ENCODE measurements around the gene CD8B2. TPM values are rescaled to one million over a fixed set of nuclear protein-coding genes. Genes with fewer than 3 reads are reported as not detected.

The CD8B2 gene
- total RNA-seq, 2 donors from 2014 or later, result not detected

GRCh38 chr2:106547164-106547903 is 60.2 kb downstream of the CD8B2 start:
- no peaks in the 10 kb centered on the region for H3K36me3 ChIP-seq (ENCODE audit: control insufficient read depth, insufficient read depth, low read length)
- H3K9me3 Mint-ChIP-seq, result no peaks in the 10 kb centered on the region
- DNase-seq, result no peak
- no peak overlapping the region for H3K4me3 Mint-ChIP-seq
- no peaks in the 10 kb centered on the region for H3K27me3 ChIP-seq (ENCODE audit: control insufficient read depth, insufficient read depth, low read length, poor library complexity, severe bottlenecking)
- WGBS, 2 experiments (ENCODE audit: insufficient coverage in 1 of 2, insufficient read length in 1 of 2), result 89 to 91% methylated on average over 7 to 14 of the region's 14 CpGs
- no peak overlapping the region for H3K9ac ChIP-seq (ENCODE audit: extremely low read depth, low read length, poor library complexity, severe bottlenecking)
- no peaks in the 10 kb centered on the region for H3K9me3 ChIP-seq (ENCODE audit: control insufficient read depth, low read length)
- H3K27me3 Mint-ChIP-seq (ENCODE audit: insufficient read depth), result peaks cover 7% of the 10 kb centered on the region
- no peaks in the 10 kb centered on the region for H3K4me1 Mint-ChIP-seq
- TF ChIP-seq CTCF (conservative IDR thresholded peaks at IDR 0.05), result no peak
- H3K27ac Mint-ChIP-seq, result no peak overlapping the region
- H3K4me3 ChIP-seq (ENCODE audit: low read length), result no peak overlapping the region
- H3K27ac ChIP-seq (ENCODE audit: low read depth, low read length), result no peak overlapping the region
- no peaks in the 10 kb centered on the region for H3K4me1 ChIP-seq (ENCODE audit: control insufficient read depth, insufficient read depth, low read length)
- H3K36me3 Mint-ChIP-seq (ENCODE audit: low read depth), result no peaks in the 10 kb centered on the region

GRCh38 chr2:106551417-106552130 is 64.4 kb downstream of the CD8B2 start:
- TF ChIP-seq CTCF (conservative IDR thresholded peaks at IDR 0.05), result no peak
- H3K4me3 Mint-ChIP-seq, result no peak overlapping the region
- peaks cover 7% of the 10 kb centered on the region for H3K9me3 Mint-ChIP-seq
- H3K36me3 Mint-ChIP-seq (ENCODE audit: low read depth), result no peaks in the 10 kb centered on the region
- Histone ChIP-seq H3K4me1 (ENCODE audit: control insufficient read depth, insufficient read depth, low read length) (peaks cover 3% of the 10 kb centered on the region), H3K27ac (ENCODE audit: low read depth, low read length) (no peak overlapping the region), H3K4me3 (ENCODE audit: low read length) (no peak overlapping the region), H3K9me3 (ENCODE audit: control insufficient read depth, low read length) (peaks cover 3% of the 10 kb centered on the region), H3K36me3 (ENCODE audit: control insufficient read depth, insufficient read depth, low read length) (no peaks in the 10 kb centered on the region), H3K27me3 (ENCODE audit: control insufficient read depth, insufficient read depth, low read length, poor library complexity, severe bottlenecking) (no peaks in the 10 kb centered on the region), H3K9ac (ENCODE audit: extremely low read depth, low read length, poor library complexity, severe bottlenecking) (no peak overlapping the region)
- H3K27ac Mint-ChIP-seq, result no peak overlapping the region
- no peaks in the 10 kb centered on the region for H3K27me3 Mint-ChIP-seq (ENCODE audit: insufficient read depth)
- DNase-seq, result no peak
- 83 to 88% methylated on average over 5 to 7 of the region's 7 CpGs for WGBS, 2 experiments (ENCODE audit: insufficient coverage in 1 of 2, insufficient read length in 1 of 2)
- no peaks in the 10 kb centered on the region for H3K4me1 Mint-ChIP-seq

GRCh38 chr2:106552921-106553320 is 65.8 kb downstream of the CD8B2 start:
- Histone ChIP-seq H3K36me3 (ENCODE audit: control insufficient read depth, insufficient read depth, low read length) (no peaks in the 10 kb centered on the region), H3K27ac (ENCODE audit: low read depth, low read length) (no peak overlapping the region), H3K9me3 (ENCODE audit: control insufficient read depth, low read length) (peaks cover 7% of the 10 kb centered on the region), H3K9ac (ENCODE audit: extremely low read depth, low read length, poor library complexity, severe bottlenecking) (no peak overlapping the region), H3K4me1 (ENCODE audit: control insufficient read depth, insufficient read depth, low read length) (peaks cover 3% of the 10 kb centered on the region), H3K27me3 (ENCODE audit: control insufficient read depth, insufficient read depth, low read length, poor library complexity, severe bottlenecking) (no peaks in the 10 kb centered on the region), H3K4me3 (ENCODE audit: low read length) (no peak overlapping the region)
- no peak for TF ChIP-seq CTCF (conservative IDR thresholded peaks at IDR 0.05)
- no peaks in the 10 kb centered on the region for H3K4me1 Mint-ChIP-seq
- no peak for DNase-seq
- H3K36me3 Mint-ChIP-seq (ENCODE audit: low read depth), result no peaks in the 10 kb centered on the region
- H3K4me3 Mint-ChIP-seq, result no peak overlapping the region
- no peak overlapping the region for H3K27ac Mint-ChIP-seq
- 74 to 88% methylated on average over 5 to 6 of the region's 6 CpGs for WGBS, 2 experiments (ENCODE audit: insufficient coverage in 1 of 2, insufficient read length in 1 of 2)
- H3K9me3 Mint-ChIP-seq, result peaks cover 18% of the 10 kb centered on the region
- no peaks in the 10 kb centered on the region for H3K27me3 Mint-ChIP-seq (ENCODE audit: insufficient read depth)
